Measurements from ENCODE around the gene VPS37B.

Gene VPS37B

DNA sequence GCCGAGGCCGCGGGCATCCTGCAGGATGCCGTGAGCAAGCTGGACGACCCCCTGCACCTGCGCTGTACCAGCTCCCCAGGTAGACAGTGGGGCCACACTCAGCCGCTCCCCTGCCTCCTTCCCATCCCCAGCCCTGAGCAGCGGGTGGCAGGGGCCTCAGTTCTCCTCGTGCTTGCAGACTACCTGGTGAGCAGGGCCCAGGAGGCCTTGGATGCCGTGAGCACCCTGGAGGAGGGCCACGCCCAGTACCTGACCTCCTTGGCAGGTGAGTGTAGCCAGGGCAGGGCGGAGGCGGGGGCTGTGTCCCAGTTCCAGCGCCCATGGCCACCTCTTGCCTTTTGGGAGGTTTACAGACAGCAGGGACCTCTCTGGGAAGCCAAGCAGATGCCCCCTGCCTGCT is 37.8 kb downstream of the VPS37B start:
- TF ChIP-seq, protein P1, sequence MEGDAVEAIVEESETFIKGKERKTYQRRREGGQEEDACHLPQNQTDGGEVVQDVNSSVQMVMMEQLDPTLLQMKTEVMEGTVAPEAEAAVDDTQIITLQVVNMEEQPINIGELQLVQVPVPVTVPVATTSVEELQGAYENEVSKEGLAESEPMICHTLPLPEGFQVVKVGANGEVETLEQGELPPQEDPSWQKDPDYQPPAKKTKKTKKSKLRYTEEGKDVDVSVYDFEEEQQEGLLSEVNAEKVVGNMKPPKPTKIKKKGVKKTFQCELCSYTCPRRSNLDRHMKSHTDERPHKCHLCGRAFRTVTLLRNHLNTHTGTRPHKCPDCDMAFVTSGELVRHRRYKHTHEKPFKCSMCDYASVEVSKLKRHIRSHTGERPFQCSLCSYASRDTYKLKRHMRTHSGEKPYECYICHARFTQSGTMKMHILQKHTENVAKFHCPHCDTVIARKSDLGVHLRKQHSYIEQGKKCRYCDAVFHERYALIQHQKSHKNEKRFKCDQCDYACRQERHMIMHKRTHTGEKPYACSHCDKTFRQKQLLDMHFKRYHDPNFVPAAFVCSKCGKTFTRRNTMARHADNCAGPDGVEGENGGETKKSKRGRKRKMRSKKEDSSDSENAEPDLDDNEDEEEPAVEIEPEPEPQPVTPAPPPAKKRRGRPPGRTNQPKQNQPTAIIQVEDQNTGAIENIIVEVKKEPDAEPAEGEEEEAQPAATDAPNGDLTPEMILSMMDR (IDR thresholded peaks at IDR 0.05), result no peak
- no peak overlapping the region for H3K27ac ChIP-seq
- no peak overlapping the region for H2AFZ ChIP-seq

DNA sequence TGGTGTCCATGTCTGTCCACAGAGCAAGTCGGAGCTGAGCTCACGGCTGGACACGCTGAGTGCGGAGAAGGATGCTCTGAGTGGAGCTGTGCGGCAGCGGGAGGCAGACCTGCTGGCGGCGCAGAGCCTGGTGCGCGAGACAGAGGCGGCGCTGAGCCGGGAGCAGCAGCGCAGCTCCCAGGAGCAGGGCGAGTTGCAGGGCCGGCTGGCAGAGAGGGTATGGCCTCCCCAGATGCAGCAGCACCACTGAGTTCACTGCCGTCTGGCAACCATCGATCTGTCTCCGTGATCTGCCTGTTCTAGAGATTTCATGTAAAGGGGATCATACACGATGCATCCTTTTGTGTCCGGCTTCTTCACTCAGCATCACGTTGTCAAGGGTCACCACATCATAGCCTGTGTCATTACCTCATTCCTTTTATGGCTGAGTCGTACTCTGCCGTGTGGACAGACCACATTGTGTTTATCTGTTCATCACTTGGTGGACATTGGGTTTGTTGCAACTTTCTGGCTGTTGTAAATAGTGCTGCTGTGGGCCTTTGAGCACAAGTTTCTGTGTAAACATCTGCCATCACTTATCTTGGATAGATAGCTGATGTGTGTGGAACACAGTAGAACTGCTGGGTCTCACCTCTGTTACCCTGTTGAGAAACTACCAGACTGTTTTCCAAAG is 38.8 kb downstream of the VPS37B start:
- TF ChIP-seq, protein P1 (IDR thresholded peaks at IDR 0.05), result no peak
- Histone ChIP-seq H3K9ac (no peak overlapping the region), H3K36me3 (ENCODE audit: control insufficient read depth, insufficient read depth, low read length) (no peaks in the 10 kb centered on the region), H3K4me2 (ENCODE audit: low read length) (no peak overlapping the region), H3K27ac (no peak overlapping the region), H3K9me3 (ENCODE audit: control insufficient read depth, low read length) (no peaks in the 10 kb centered on the region), H3K4me3 (ENCODE audit: low read depth, low read length) (no peak overlapping the region), H3K79me2 (no peaks in the 10 kb centered on the region), H3K4me1 (peaks cover 3% of the 10 kb centered on the region), H2AFZ (no peak overlapping the region), H3K27me3 (ENCODE audit: control insufficient read depth, insufficient read depth, low read length) (no peaks in the 10 kb centered on the region)

More for the DNA sequence above, 37.8 kb downstream of the VPS37B start:
- H3K4me1 ChIP-seq, result peaks cover 3% of the 10 kb centered on the region
- no peaks in the 10 kb centered on the region for H3K9me3 ChIP-seq (ENCODE audit: control insufficient read depth, low read length)
- no peak overlapping the region for H3K9ac ChIP-seq
- no peaks in the 10 kb centered on the region for H3K79me2 ChIP-seq
- H3K27me3 ChIP-seq (ENCODE audit: control insufficient read depth, insufficient read depth, low read length), result no peaks in the 10 kb centered on the region
- no peak overlapping the region for H3K4me2 ChIP-seq (ENCODE audit: low read length)
- H3K4me3 ChIP-seq (ENCODE audit: low read depth, low read length), result no peak overlapping the region
- no peaks in the 10 kb centered on the region for H3K36me3 ChIP-seq (ENCODE audit: control insufficient read depth, insufficient read depth, low read length)

DNA sequence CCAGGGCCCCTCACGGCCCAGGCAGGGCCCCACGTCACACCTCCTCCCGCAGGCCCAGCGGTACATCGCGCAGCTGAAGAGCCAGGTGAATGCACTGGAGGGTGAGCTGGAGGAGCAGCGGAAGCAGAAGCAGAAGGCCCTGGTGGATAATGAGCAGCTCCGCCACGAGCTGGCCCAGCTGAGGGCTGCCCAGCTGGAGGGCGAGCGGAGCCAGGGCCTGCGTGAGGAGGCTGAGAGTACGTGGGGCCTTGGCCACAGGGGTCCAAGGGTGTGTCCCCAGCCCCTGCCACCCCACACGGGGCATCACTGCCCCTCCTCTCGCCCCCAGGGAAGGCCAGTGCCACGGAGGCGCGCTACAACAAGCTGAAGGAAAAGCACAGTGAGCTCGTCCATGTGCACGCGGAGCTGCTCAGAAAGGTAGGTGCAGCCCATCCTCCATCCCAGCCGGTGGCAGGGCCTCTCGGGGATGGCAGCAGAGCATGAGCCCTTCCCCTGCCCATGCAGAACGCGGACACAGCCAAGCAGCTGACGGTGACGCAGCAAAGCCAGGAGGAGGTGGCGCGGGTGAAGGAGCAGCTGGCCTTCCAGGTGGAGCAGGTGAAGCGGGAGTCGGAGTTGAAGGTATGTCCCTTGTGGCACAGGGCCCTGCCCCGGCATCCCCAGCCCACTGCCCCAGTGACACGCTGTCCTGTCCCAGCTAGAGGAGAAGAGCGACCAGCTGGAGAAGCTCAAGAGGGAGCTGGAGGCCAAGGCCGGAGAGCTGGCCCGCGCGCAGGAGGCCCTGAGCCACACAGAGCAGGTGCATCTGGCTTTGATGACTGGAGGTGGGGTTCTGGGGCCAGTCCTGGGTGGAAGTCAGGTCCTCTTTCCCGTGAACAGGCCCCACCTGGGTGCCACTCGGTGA is 39.7 kb downstream of the VPS37B start:
- Histone ChIP-seq H3K9ac (no peak overlapping the region), H3K27me3 (ENCODE audit: control insufficient read depth, insufficient read depth, low read length) (no peaks in the 10 kb centered on the region), H3K4me3 (ENCODE audit: low read depth, low read length) (no peak overlapping the region), H3K9me3 (ENCODE audit: control insufficient read depth, low read length) (no peaks in the 10 kb centered on the region), H3K36me3 (ENCODE audit: control insufficient read depth, insufficient read depth, low read length) (no peaks in the 10 kb centered on the region), H3K27ac (no peak overlapping the region), H3K4me1 (peaks cover 3% of the 10 kb centered on the region), H3K79me2 (no peaks in the 10 kb centered on the region), H3K4me2 (ENCODE audit: low read length) (no peak overlapping the region), H2AFZ (no peak overlapping the region)
- TF ChIP-seq, protein P1 (IDR thresholded peaks at IDR 0.05), result no peak

DNA sequence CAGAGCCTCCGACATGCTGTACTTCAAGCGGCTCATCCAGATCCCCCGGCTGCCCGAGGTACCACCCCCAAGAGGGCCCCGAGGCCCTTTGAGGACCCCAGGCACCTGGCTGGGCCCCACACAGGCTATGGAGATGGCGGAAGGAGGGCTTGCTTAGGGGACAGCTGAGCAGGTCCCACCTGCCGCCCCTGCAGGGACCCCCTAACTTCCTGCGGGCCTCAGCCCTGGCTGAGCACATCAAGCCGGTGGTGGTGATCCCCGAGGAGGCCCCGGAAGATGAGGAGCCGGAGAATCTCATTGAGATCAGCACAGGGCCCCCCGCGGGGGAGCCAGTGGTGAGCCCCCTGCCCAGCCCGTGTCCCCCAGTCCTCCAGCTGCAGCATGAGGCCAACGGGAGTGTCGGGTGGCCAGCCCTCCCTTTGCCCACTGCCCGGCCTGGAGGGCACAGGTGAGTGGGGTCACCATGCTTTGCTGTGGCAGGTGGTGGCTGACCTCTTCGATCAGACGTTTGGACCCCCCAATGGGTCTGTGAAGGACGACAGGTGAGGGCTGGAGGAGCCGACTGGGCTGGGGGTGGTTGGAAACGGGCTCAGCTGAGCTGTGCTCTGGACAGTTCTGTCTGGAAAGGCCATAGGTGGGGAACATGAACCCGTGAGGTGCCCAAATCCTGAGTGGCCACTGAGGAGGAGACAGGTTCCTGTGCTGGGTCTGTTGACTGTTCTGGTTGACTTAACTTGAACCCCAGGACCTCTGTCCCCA is 40.7 kb downstream of the VPS37B start:
- H3K27ac ChIP-seq, result no peak overlapping the region
- H3K4me2 ChIP-seq (ENCODE audit: low read length), result no peak overlapping the region
- no peaks in the 10 kb centered on the region for H3K9me3 ChIP-seq (ENCODE audit: control insufficient read depth, low read length)
- no peak overlapping the region for H3K4me3 ChIP-seq (ENCODE audit: low read depth, low read length)
- H3K4me1 ChIP-seq, result peaks cover 3% of the 10 kb centered on the region
- H3K9ac ChIP-seq, result no peak overlapping the region
- no peaks in the 10 kb centered on the region for H3K79me2 ChIP-seq
- TF ChIP-seq, protein P1 (IDR thresholded peaks at IDR 0.05), result no peak
- no peaks in the 10 kb centered on the region for H3K36me3 ChIP-seq (ENCODE audit: control insufficient read depth, insufficient read depth, low read length)
- no peak overlapping the region for H2AFZ ChIP-seq
- no peaks in the 10 kb centered on the region for H3K27me3 ChIP-seq (ENCODE audit: control insufficient read depth, insufficient read depth, low read length)

Measured in parathyroid adenoma (tissue), 2 donors.